ENCODE results near the gene CDK5R2.

The CDK5R2 gene

DNA sequence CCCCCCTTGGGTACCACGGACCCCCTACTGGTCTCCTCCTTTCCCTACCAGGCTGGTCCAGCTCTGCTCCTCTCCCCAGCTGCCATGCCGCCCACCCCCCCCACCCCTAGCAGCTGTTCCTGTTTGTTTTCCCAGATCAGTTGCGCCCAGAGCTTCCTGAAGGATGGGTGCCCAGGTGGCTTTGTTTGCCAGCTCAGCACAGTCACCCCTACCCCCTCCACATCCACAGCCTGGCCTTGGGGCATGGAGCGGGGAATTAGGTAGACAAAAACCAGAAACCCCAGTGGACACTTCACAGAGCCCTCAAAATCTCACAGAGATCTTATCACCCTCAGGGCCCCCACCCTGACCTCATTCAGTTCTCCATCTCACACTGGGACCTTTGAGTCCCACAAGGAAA is 37.5 kb downstream of the CDK5R2 start:
- TF ChIP-seq, protein P1, sequence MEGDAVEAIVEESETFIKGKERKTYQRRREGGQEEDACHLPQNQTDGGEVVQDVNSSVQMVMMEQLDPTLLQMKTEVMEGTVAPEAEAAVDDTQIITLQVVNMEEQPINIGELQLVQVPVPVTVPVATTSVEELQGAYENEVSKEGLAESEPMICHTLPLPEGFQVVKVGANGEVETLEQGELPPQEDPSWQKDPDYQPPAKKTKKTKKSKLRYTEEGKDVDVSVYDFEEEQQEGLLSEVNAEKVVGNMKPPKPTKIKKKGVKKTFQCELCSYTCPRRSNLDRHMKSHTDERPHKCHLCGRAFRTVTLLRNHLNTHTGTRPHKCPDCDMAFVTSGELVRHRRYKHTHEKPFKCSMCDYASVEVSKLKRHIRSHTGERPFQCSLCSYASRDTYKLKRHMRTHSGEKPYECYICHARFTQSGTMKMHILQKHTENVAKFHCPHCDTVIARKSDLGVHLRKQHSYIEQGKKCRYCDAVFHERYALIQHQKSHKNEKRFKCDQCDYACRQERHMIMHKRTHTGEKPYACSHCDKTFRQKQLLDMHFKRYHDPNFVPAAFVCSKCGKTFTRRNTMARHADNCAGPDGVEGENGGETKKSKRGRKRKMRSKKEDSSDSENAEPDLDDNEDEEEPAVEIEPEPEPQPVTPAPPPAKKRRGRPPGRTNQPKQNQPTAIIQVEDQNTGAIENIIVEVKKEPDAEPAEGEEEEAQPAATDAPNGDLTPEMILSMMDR (IDR thresholded peaks at IDR 0.05; ENCODE audit: low read depth, low read length) = no peak
- H3K4me3 ChIP-seq (ENCODE audit: low read depth, low read length) = no peak overlapping the region

DNA sequence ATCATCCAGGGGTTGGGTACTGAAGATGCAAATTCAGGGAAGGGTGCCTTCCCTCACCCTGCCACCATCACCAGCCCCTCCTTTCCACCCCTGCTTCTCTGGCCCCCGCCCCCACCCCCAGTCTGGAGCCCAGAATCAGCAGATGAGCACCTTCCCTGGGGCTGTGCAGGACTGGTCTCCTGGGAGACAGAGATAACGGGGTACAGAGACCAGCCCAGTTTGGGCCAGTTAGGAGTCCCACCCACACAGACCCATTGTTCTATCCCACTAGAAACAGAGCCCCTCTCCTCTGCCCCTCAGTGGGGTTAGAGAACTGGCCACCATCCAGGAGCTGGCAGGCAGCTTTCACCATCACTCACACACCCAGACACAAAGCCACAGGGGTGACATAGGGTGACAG is 38.3 kb downstream of the CDK5R2 start:
- H3K4me3 ChIP-seq (ENCODE audit: low read depth, low read length) = no peak overlapping the region
- TF ChIP-seq, protein P1 (IDR thresholded peaks at IDR 0.05; ENCODE audit: low read depth, low read length) = no peak

DNA sequence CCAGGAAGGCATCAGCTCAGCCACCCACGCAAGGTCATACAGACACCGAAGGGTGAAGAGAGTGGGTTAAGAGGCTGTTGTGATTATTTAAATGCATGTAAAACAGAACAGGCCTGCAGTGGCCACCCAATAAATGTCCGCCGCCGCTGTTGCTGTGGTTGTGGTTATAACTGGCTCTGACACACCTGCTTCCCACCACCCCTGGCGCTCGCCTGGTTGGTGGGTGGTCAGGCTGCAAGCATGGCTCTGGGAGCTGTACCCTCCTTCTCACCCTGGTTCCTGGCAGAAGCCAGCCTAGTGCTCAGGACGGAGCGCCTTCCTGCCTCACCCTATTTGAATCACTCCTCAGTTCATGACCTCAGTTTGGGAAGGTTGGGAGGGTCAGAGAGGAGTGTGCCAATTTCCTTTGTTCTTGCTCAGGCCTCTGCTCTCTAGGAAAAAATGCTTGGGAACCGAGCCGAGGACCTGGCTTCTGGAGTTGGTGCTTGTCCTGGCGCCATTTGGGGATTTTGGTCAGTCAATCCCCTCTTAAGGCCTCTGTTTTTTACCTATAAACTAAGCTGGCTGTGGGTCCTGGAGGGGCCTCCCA is 39.0 kb downstream of the CDK5R2 start:
- H3K4me3 ChIP-seq (ENCODE audit: low read depth, low read length) = no peak overlapping the region
- TF ChIP-seq, protein P1 (IDR thresholded peaks at IDR 0.05; ENCODE audit: low read depth, low read length) = no peak

- TF ChIP-seq, protein P1 (IDR thresholded peaks at IDR 0.05; ENCODE audit: low read depth, low read length) = no peak
- no peak overlapping the region for H3K4me3 ChIP-seq (ENCODE audit: low read depth, low read length)
These were observed 39.8 kb downstream of the CDK5R2 start for GRCh38 chr2:218999021-218999880.

DNA sequence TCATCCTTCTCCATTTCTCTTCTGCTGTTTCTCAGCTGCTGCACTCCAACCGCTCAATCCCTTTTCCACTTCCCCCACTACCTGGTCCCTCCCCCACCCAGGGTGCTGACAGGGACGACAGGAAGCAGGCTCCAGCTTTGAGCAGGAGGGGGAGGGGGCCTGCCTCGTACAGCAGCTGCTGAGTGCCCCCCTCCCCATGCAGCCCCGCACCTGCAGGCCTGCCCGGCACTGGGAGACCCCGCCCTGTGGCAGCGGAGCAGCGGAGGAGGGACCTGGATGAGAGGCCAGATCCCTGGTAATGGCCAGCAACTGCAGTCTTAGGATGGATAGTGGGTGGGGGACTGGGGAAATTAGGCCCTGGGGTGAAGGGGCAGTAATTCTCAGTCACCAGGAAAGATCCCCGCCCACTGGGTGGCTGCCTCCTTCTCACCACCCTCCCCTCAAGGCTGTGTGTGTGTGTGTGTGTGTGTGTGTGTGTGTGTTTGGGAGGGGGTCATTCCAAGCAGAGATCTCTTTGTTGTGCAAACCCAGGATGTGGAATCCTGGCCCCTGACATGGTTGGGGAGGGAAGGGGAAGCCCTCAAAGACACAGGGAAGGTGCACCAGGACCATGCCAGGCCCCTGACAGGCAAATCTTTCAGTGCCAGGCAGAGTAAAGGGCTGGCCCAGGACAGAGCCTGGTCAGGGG is 40.6 kb downstream of the CDK5R2 start:
- TF ChIP-seq, protein P1 (IDR thresholded peaks at IDR 0.05; ENCODE audit: low read depth, low read length) = no peak
- H3K4me3 ChIP-seq (ENCODE audit: low read depth, low read length) = no peak overlapping the region

GRCh38 chr2:219000569-219000960 is 41.1 kb downstream of the CDK5R2 start:
- TF ChIP-seq, protein P1 (IDR thresholded peaks at IDR 0.05; ENCODE audit: low read depth, low read length) = no peak
- no peak overlapping the region for H3K4me3 ChIP-seq (ENCODE audit: low read depth, low read length)

Measured in WI38 (cell line).